T-helper 1 cell treated with Interleukin-12 subunit alpha and Interleukin-12 subunit beta and Interleukin-4 antibody, amounts not matched to agents 30 μg/mL and 1 μg/mL, for 36 hours (primary cell): ENCODE measurements around the gene CACNA1C.

Experiments used
- H3K27ac Mint-ChIP-seq: one replicate; pipeline ENCODE4 v1.8.0; 2021; ENCODE audit warnings: mild to moderate bottlenecking, mixed read lengths
- H3K27me3 Mint-ChIP-seq: one replicate; pipeline ENCODE4 v1.8.0; 2021; ENCODE audit warnings: low read depth, mixed read lengths
- H3K36me3 Mint-ChIP-seq: one replicate; pipeline ENCODE4 v1.8.0; 2021; ENCODE audit warnings: low read depth, mixed read lengths
- H3K4me1 Mint-ChIP-seq: one replicate; pipeline ENCODE4 v1.8.0; 2021; ENCODE audit warnings: low read depth, mixed read lengths
- H3K4me3 Mint-ChIP-seq: one replicate; pipeline ENCODE4 v1.8.0; 2021; ENCODE audit warnings: mild to moderate bottlenecking, moderate library complexity, mixed read lengths
- H3K9me3 Mint-ChIP-seq: one replicate; pipeline ENCODE4 v1.8.0; 2021; ENCODE audit warnings: mixed read lengths

Gene CACNA1C

DNA sequence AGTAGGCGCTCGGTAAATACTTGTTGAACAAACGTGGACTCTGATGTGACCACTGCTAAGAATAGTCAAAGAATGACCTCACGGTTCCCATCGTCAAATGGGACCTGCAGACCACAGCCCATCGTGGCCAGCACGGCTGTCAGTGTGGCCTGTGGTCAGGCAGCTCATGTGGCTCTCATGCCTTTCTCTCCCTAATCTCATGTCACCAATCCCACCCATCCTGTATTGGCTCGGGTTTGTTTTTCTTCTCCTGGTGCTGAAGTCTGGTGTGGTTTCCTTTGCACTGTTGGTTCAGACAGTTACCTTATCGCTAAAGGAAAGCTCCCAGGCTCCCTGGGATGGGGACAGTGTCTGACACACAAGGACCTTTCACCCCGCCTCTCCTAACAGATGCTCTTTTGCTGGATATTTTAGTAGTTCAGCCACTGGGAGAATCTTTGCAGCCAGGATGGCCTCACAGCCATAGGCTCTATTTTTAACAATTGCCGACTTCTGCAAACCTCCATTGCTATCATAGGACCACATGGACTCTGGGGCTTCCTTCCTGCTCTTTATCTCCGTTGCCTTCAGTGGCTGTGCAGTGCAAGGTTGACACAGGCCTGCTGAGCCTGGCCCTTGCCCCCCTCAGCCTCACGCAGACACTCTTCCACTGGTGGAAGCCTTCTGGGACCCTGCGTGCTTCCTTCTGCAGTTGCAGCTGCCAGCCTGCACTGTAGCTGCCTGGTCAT lies 448.8 kb downstream of the CACNA1C start:
- Mint-ChIP-seq H3K36me3 (no peaks in the 10 kb centered on the region), H3K27me3 (peaks cover 26% of the 10 kb centered on the region), H3K4me1 (peaks cover 5% of the 10 kb centered on the region), H3K27ac (no peak overlapping the region), H3K4me3 (no peak overlapping the region), H3K9me3 (no peaks in the 10 kb centered on the region)

- Mint-ChIP-seq H3K4me3 (no peak overlapping the region), H3K4me1 (peaks cover 5% of the 10 kb centered on the region), H3K9me3 (no peaks in the 10 kb centered on the region), H3K36me3 (no peaks in the 10 kb centered on the region), H3K27ac (no peak overlapping the region), H3K27me3 (peaks cover 23% of the 10 kb centered on the region)
Observed at GRCh38 chr12:2503036-2503435, 450.2 kb downstream of the CACNA1C start.

- no peak overlapping the region for H3K27ac Mint-ChIP-seq
- no peaks in the 10 kb centered on the region for H3K36me3 Mint-ChIP-seq
- no peak overlapping the region for H3K4me3 Mint-ChIP-seq
- no peaks in the 10 kb centered on the region for H3K9me3 Mint-ChIP-seq
- peaks cover 23% of the 10 kb centered on the region for H3K27me3 Mint-ChIP-seq
- peaks cover 5% of the 10 kb centered on the region for H3K4me1 Mint-ChIP-seq
Observed at GRCh38 chr12:2503762-2504161, 451.0 kb downstream of the CACNA1C start.

DNA sequence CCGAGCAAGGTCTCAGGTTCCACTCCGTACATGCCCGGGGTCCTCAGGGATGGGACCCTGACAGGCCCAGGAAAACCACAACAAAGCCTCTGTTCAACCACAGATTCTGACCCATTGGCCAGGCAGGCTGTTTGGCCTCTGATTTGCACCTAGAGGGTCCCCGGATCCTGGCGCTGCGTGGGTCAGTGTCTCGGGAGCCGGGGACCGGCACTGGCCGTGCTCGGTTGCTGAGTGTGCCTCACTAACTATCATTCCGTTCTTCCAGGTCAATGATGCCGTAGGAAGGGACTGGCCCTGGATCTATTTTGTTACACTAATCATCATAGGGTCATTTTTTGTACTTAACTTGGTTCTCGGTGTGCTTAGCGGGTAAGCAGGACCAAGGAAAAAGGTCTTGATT lies 451.8 kb downstream of the CACNA1C start:
- no peak overlapping the region for H3K27ac Mint-ChIP-seq
- H3K4me3 Mint-ChIP-seq: no peak overlapping the region
- no peaks in the 10 kb centered on the region for H3K9me3 Mint-ChIP-seq
- peaks cover 5% of the 10 kb centered on the region for H3K4me1 Mint-ChIP-seq
- peaks cover 23% of the 10 kb centered on the region for H3K27me3 Mint-ChIP-seq
- H3K36me3 Mint-ChIP-seq: no peaks in the 10 kb centered on the region

GRCh38 chr12:2507814-2508213 lies 455.0 kb downstream of the CACNA1C start:
- Mint-ChIP-seq H3K4me1 (no peaks in the 10 kb centered on the region), H3K36me3 (no peaks in the 10 kb centered on the region), H3K9me3 (no peaks in the 10 kb centered on the region), H3K4me3 (no peak overlapping the region), H3K27ac (no peak overlapping the region), H3K27me3 (peaks cover 10% of the 10 kb centered on the region)

DNA sequence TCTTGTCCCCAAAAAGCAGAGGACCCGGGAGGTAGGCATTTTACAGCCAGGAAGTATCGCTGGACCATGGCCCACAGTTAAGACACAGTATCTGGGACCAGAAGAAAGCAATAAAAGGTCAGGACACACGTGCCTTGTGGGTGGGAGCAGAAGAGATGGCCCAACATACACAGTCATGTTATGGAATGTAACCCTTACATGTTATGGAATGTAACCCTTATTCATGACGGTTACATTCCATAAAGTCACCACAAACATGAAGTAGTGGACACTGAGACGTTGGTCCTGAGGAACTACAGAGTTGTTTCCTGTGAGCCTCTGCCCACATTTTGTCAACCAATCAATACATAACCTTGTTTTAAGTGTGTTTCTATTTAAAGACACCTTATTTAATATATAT lies 456.4 kb downstream of the CACNA1C start:
- Mint-ChIP-seq H3K9me3 (no peaks in the 10 kb centered on the region), H3K4me3 (no peak overlapping the region), H3K4me1 (no peaks in the 10 kb centered on the region), H3K27ac (no peak overlapping the region), H3K27me3 (peaks cover 3% of the 10 kb centered on the region), H3K36me3 (no peaks in the 10 kb centered on the region)

- Mint-ChIP-seq H3K9me3 (no peaks in the 10 kb centered on the region), H3K27ac (no peak overlapping the region), H3K4me1 (no peaks in the 10 kb centered on the region), H3K36me3 (no peaks in the 10 kb centered on the region), H3K4me3 (no peak overlapping the region), H3K27me3 (peaks cover 3% of the 10 kb centered on the region)
Observed at GRCh38 chr12:2510045-2510444, 457.3 kb downstream of the CACNA1C start.

GRCh38 chr12:2513141-2514037 lies 460.6 kb downstream of the CACNA1C start:
- Mint-ChIP-seq H3K4me3 (no peak overlapping the region), H3K4me1 (no peaks in the 10 kb centered on the region), H3K27me3 (no peaks in the 10 kb centered on the region), H3K36me3 (no peaks in the 10 kb centered on the region), H3K27ac (no peak overlapping the region), H3K9me3 (no peaks in the 10 kb centered on the region)

- no peaks in the 10 kb centered on the region for H3K4me1 Mint-ChIP-seq
- H3K27ac Mint-ChIP-seq: no peak overlapping the region
- no peaks in the 10 kb centered on the region for H3K36me3 Mint-ChIP-seq
- no peaks in the 10 kb centered on the region for H3K27me3 Mint-ChIP-seq
- no peak overlapping the region for H3K4me3 Mint-ChIP-seq
- no peaks in the 10 kb centered on the region for H3K9me3 Mint-ChIP-seq
Observed at GRCh38 chr12:2514038-2514340, 461.2 kb downstream of the CACNA1C start.

- Mint-ChIP-seq H3K4me1 (no peaks in the 10 kb centered on the region), H3K4me3 (no peak overlapping the region), H3K27ac (no peak overlapping the region), H3K27me3 (no peaks in the 10 kb centered on the region), H3K9me3 (no peaks in the 10 kb centered on the region), H3K36me3 (no peaks in the 10 kb centered on the region)
Observed at GRCh38 chr12:2520722-2521246, 468.0 kb downstream of the CACNA1C start.

GRCh38 chr12:2523317-2523716 lies 470.5 kb downstream of the CACNA1C start:
- Mint-ChIP-seq H3K9me3 (no peaks in the 10 kb centered on the region), H3K4me3 (no peak overlapping the region), H3K4me1 (peaks cover 4% of the 10 kb centered on the region), H3K36me3 (no peaks in the 10 kb centered on the region), H3K27me3 (no peaks in the 10 kb centered on the region), H3K27ac (no peak overlapping the region)

- H3K27me3 Mint-ChIP-seq: no peaks in the 10 kb centered on the region
- no peaks in the 10 kb centered on the region for H3K9me3 Mint-ChIP-seq
- no peaks in the 10 kb centered on the region for H3K36me3 Mint-ChIP-seq
- no peak overlapping the region for H3K4me3 Mint-ChIP-seq
- peaks cover 4% of the 10 kb centered on the region for H3K4me1 Mint-ChIP-seq
- H3K27ac Mint-ChIP-seq: no peak overlapping the region
Observed at GRCh38 chr12:2523844-2524243, 471.1 kb downstream of the CACNA1C start.

- no peak overlapping the region for H3K4me3 Mint-ChIP-seq
- no peak overlapping the region for H3K27ac Mint-ChIP-seq
- peaks cover 8% of the 10 kb centered on the region for H3K4me1 Mint-ChIP-seq
- no peaks in the 10 kb centered on the region for H3K27me3 Mint-ChIP-seq
- no peaks in the 10 kb centered on the region for H3K9me3 Mint-ChIP-seq
- H3K36me3 Mint-ChIP-seq: no peaks in the 10 kb centered on the region
Observed at GRCh38 chr12:2526371-2526770, 473.6 kb downstream of the CACNA1C start.

DNA sequence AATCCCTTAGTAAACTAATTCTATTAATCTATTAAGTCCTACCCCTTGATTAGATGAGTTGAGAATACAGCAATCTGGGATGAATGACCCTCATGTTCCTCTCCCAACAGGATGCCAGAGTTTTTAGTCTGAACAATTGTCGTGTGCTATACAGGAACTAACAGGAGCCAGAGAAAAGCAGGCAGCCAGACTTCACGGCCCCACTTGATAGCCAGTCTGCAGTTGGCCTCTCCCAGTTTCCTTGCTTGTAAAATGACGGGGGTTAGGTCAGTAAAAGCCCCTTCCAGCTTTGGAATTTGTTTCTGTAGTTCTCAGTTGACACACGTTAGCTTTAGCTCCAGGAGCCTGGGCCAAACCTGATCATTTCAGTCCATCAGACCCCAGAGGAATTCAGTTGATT lies 475.2 kb downstream of the CACNA1C start:
- Mint-ChIP-seq H3K27me3 (no peaks in the 10 kb centered on the region), H3K4me3 (no peak overlapping the region), H3K27ac (no peak overlapping the region), H3K9me3 (no peaks in the 10 kb centered on the region), H3K4me1 (peaks cover 8% of the 10 kb centered on the region), H3K36me3 (no peaks in the 10 kb centered on the region)

DNA sequence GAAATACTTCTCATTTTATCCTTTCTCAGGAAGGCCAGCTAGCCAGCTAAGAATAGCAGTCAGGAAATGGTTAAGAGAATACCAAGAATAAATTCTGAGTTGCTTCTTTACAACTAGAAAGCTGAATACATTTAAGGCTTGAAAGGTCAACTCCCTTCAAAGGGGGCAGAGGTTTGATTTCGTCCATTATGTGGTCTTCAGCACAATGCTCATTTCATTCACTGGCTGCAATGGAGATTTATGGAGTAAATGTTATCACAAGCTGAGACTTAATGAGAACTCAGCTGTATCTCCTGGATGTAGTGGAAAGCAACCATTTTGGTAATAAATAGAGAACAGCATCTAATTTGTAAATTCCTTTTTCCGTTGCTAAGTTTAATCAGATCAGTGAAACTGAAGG lies 477.0 kb downstream of the CACNA1C start:
- Mint-ChIP-seq H3K27me3 (no peaks in the 10 kb centered on the region), H3K4me3 (no peak overlapping the region), H3K4me1 (peaks cover 8% of the 10 kb centered on the region), H3K27ac (no peak overlapping the region), H3K9me3 (no peaks in the 10 kb centered on the region), H3K36me3 (no peaks in the 10 kb centered on the region)
